ENCODE measurements around the gene KLHL2.

GRCh38 chr4:165177725-165178666, 29.4 kb upstream of the KLHL2 start:
- TF ChIP-seq FOXK2 (IDR thresholded peaks at IDR 0.05) (no peak), FOXM1 (IDR thresholded peaks at IDR 0.05; ENCODE audit: borderline replicate concordance) (no peak)

Measured in HEK293T (cell line).